SK-N-SH (cell line): ENCODE results near the gene PLOD2. TPM values are rescaled to one million over a fixed set of nuclear protein-coding genes. Genes with fewer than 3 reads are reported as not detected.

Experiments used
- CTCF ChIA-PET: fragments of 300-600, 350-600 bp; formaldehyde crosslinking; extraction: SDS; loops from one replicate; lab custom pipeline; 2021; lab: Yijun Ruan, JAX
- POLR2A ChIA-PET: fragments of 350-600 bp; sonication (Branson Sonifier 250); formaldehyde crosslinking; extraction: SDS; loops from one replicate; lab custom pipeline; 2020; ENCODE audit warnings: antibody characterized with exemption, inconsistent platforms; lab: Yijun Ruan, JAX
- DNase-seq: peaks from one replicate; pipeline ENCODE4 v3.0.0; 2012
- H2AFZ ChIP-seq: fragments of 200-600 bp; sonication (generic); 2 replicates; pipeline ENCODE4 v1.8.1; 2016; ENCODE audit warnings: antibody characterized with exemption, mild to moderate bottlenecking, low read depth
- H3F3A ChIP-seq: fragments of 200-600 bp; sonication (generic); replicated peaks from 2 replicates; pipeline ENCODE3; 2016; ENCODE audit warnings: antibody characterized with exemption, mild to moderate bottlenecking; ENCODE audit not compliant: insufficient read depth
- H3K27ac ChIP-seq, 2 experiments: fragments of 200-500 bp in 1 of 2; fragments of 200-600 bp in 1 of 2; sonication (Bioruptor generic) in 1 of 2; sonication (generic), shearing (Covaris generic) in 1 of 2; 2 replicates each; pipeline versions ENCODE4 v1.5.1 to v1.6.1; 2014 to 2016; ENCODE audit warnings: low read depth in 2 of 2, inconsistent platforms in 1 of 2, low read length in 1 of 2, mild to moderate bottlenecking in 1 of 2, mixed read lengths in 1 of 2
- H3K27me3 ChIP-seq: fragments of 200-600 bp; sonication (generic), shearing (Covaris generic); 2 replicates; pipeline ENCODE4 v1.6.1; 2016; ENCODE audit warnings: mixed run types; ENCODE audit not compliant: insufficient read depth
- H3K36me3 ChIP-seq, 2 experiments: fragments of 200-500 bp in 1 of 2; fragments of 200-600 bp in 1 of 2; sonication (Bioruptor generic) in 1 of 2; sonication (generic) in 1 of 2; replicated peaks in 1 of 2; 2 replicates each; pipeline versions ENCODE3 to v1.5.1; 2014 to 2016; ENCODE audit warnings: low read length in 1 of 2, mild to moderate bottlenecking in 1 of 2; ENCODE audit not compliant: insufficient read depth in 2 of 2, control insufficient read depth in 1 of 2
- H3K4me1 ChIP-seq, 2 experiments: fragments of 200-500 bp in 1 of 2; fragments of 200-600 bp in 1 of 2; sonication (Bioruptor generic) in 1 of 2; sonication (generic), shearing (Covaris generic) in 1 of 2; 2 replicates each; pipeline versions ENCODE4 v1.5.1 to v1.6.1; 2014 to 2016; ENCODE audit warnings: low read depth in 1 of 2, low read length in 1 of 2, mixed run types in 1 of 2; ENCODE audit not compliant: insufficient read depth in 2 of 2, control insufficient read depth in 1 of 2
- H3K4me2 ChIP-seq: fragments of 200-600 bp; sonication (generic), shearing (Covaris generic); 2 replicates; pipeline ENCODE4 v1.6.1; 2017; ENCODE audit warnings: mixed run types
- H3K4me3 ChIP-seq, 2 experiments: fragments of 200-500 bp in 1 of 2; fragments of 200-600 bp in 1 of 2; sonication (Bioruptor generic) in 1 of 2; sonication (generic), shearing (Covaris generic) in 1 of 2; 2 replicates each; pipeline versions ENCODE4 v1.5.1 to v1.8.1; 2014 to 2016; ENCODE audit warnings: low read depth in 2 of 2, inconsistent platforms in 1 of 2, low read length in 1 of 2, mild to moderate bottlenecking in 1 of 2, mixed read lengths in 1 of 2, moderate library complexity in 1 of 2
- H3K79me2 ChIP-seq: fragments of 200-600 bp; sonication (generic); 2 replicates; pipeline ENCODE4 v1.8.1; 2017; ENCODE audit warnings: mild to moderate bottlenecking; ENCODE audit not compliant: insufficient read depth
- H3K9ac ChIP-seq: fragments of 200-600 bp; sonication (generic); 2 replicates; pipeline ENCODE4 v1.6.1; 2017; ENCODE audit warnings: mixed run types
- H3K9me2 ChIP-seq: fragments of 200-600 bp; sonication (generic); 2 replicates; pipeline ENCODE4 v1.6.1; 2017; ENCODE audit warnings: mixed run types
- H3K9me3 ChIP-seq: fragments of 200-600 bp; sonication (generic); 2 replicates; pipeline ENCODE4 v1.6.1; 2017; ENCODE audit warnings: mixed run types, mild to moderate bottlenecking, moderate library complexity
- H4K20me1 ChIP-seq: fragments of 200-600 bp; sonication (generic); 2 replicates; pipeline ENCODE4 v1.6.1; 2017; ENCODE audit warnings: mild to moderate bottlenecking, mixed run types; ENCODE audit not compliant: insufficient read depth
- CTCF ChIP-seq: fragments of 200-600 bp; sonication (generic); IDR thresholded peaks from 2 replicates; pipeline ENCODE4 v1.6.1; 2017; ENCODE audit warnings: antibody characterized with exemption, mild to moderate bottlenecking, moderate library complexity
- EZH2phosphoT487 ChIP-seq: fragments of 200-600 bp; sonication (generic); IDR thresholded peaks from 2 replicates; pipeline ENCODE4 v1.6.1; 2017; ENCODE audit warnings: low read depth, mixed run types, mild to moderate bottlenecking, antibody characterized with exemption, moderate library complexity, borderline replicate concordance
- FOSL2 ChIP-seq: IDR thresholded peaks from 2 replicates; pipeline ENCODE4 v1.4.0; 2012; ENCODE audit warnings: low read depth, mild to moderate bottlenecking, moderate library complexity, borderline replicate concordance
- FOXM1 ChIP-seq: IDR thresholded peaks from 2 replicates; pipeline ENCODE4 v1.4.0; 2012; ENCODE audit warnings: low read depth, mild to moderate bottlenecking
- GATA2 ChIP-seq: sonication (generic); formaldehyde crosslinking; IDR thresholded peaks from 2 replicates; pipeline ENCODE4 v1.5.0; 2020; ENCODE audit warnings: mild to moderate bottlenecking, missing genetic modification reagents
- MEF2A ChIP-seq: IDR thresholded peaks from 2 replicates; pipeline ENCODE4 v1.4.0; 2012; ENCODE audit warnings: low read depth, borderline replicate concordance
- MXI1 ChIP-seq: IDR thresholded peaks from 2 replicates; pipeline ENCODE4 v1.6.1; 2012; ENCODE audit warnings: mild to moderate bottlenecking, low read depth, low read length, improper control_type of control experiment
- RCOR1 ChIP-seq: fragments of 150-350 bp; IDR thresholded peaks from 2 replicates; pipeline ENCODE4 v1.6.1; 2017; ENCODE audit warnings: antibody characterized with exemption, low read length
- REST ChIP-seq: IDR thresholded peaks from 2 replicates; pipeline ENCODE4 v1.6.1; 2012; ENCODE audit warnings: mild to moderate bottlenecking, low read depth, low read length, moderate library complexity
- TAF1 ChIP-seq: IDR thresholded peaks from 2 replicates; pipeline ENCODE4 v1.6.1; 2012; ENCODE audit warnings: low read depth, mild to moderate bottlenecking, low read length, moderate library complexity, borderline replicate concordance
- ZBTB33 ChIP-seq: IDR thresholded peaks from 2 replicates; pipeline ENCODE4 v1.4.0; 2012; ENCODE audit warnings: low read depth, borderline replicate concordance
- WGBS: methylation state at CpG from one replicate; pipeline ENCODE4 v1.1.6; 2017; ENCODE audit warnings: low lambda C conversion rate; 5-methylcytosine and 5-hydroxymethylcytosine counted together
- polyA plus RNA-seq, 3 experiments: library from polyadenylated mRNA; depleted of rRNA; stranded (reverse); fragments of >200 nt; gene quantifications; 2 replicates each; pipeline ENCODE4 v1.2.3, GENCODE V29; 2012

The PLOD2 gene
- polyA plus RNA-seq, 1 of the 3 experiments (the other 2 are of a cell fraction): 0.58 TPM

GRCh38 chr3:146139586-146140110, 21.3 kb downstream of the PLOD2 start:
- TF ChIP-seq CTCF (no peak), MEF2A (no peak), FOSL2 (no peak), REST (no peak), MXI1 (no peak), TAF1 (no peak), EZH2phosphoT487 (no peak), FOXM1 (no peak), ZBTB33 (no peak), GATA2 (no peak), RCOR1 (no peak)
- H3K4me1 ChIP-seq: no peaks in the 10 kb centered on the region
- H4K20me1 ChIP-seq: no peaks in the 10 kb centered on the region
- no peak overlapping the region for H3K27ac ChIP-seq
- CTCF ChIA-PET: interaction anchor here (1.6 kb wide), 1 partner anchor 50 kb away, joined by 4 read pairs; no protein-coding TSS in a partner anchor
- no peak overlapping the region for H3K9ac ChIP-seq
- H2AFZ ChIP-seq: no peak overlapping the region
- no peaks in the 10 kb centered on the region for H3K79me2 ChIP-seq
- POLR2A ChIA-PET: no interaction called here
- H3K4me2 ChIP-seq: no peak overlapping the region
- H3K36me3 ChIP-seq: no peaks in the 10 kb centered on the region
- DNase-seq: no peak
- no peaks in the 10 kb centered on the region for H3F3A ChIP-seq
- H3K4me3 ChIP-seq: no peak overlapping the region
- no peaks in the 10 kb centered on the region for H3K27me3 ChIP-seq
- WGBS: 14% methylated on average over 3 of the region's 3 CpGs
- no peaks in the 10 kb centered on the region for H3K9me2 ChIP-seq
- no peaks in the 10 kb centered on the region for H3K9me3 ChIP-seq
